NCI-H128 (cell line): ENCODE results near the gene FSTL5.
"Not testable (repeated sequence)": the region's sequence is repeated elsewhere in the genome, so short reads cannot be mapped to it uniquely, and the experiment has no call there.

ENCODE experiments used
- DNase-seq: peaks from one replicate; lab custom pipeline; 2025; ENCODE audit not compliant: unreplicated experiment; lab: John Stamatoyannopoulos, UW

Gene FSTL5

GRCh38 chr4:161856711-161857326 lies 307.0 kb downstream of the FSTL5 start:
- DNase-seq, result no peak

DNA sequence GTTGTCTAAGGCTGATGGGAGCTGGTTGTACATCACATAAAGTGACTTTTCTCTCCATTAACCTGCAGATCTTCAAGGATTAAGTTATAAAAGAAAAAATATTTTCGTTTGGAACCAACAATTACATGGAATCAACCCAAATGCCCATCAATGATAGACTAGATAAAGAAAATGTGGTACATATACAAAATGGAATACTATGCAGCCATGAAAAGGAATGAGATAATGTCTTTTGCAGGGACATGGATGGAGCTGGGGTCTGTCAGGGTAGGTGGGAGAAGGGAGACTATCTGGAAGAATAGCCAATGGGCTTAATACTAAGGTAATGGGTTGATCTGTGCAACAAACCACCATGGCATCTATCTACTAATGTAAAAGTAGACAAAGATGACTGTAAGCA lies 313.2 kb downstream of the FSTL5 start:
- DNase-seq, result no peak

DNA sequence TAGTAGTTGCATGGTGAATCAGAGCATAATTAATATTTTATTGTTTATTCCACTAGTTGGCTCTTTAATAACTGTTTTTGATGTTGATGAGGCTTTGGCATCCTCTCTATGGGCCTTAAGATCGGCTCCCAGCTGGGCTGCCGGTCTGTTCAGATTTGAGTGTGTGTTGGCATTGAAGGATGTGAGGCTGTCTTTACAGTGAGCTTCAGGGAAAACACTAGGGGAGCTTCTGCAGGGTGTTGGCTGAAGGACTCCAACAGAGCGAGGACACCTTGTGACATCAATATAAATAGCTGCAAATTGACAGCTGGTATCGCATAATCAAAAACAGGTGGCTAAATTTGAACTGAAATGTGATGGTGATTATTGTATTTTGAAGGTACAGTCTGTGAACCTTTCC lies 322.0 kb downstream of the FSTL5 start:
- no peak for DNase-seq

DNA sequence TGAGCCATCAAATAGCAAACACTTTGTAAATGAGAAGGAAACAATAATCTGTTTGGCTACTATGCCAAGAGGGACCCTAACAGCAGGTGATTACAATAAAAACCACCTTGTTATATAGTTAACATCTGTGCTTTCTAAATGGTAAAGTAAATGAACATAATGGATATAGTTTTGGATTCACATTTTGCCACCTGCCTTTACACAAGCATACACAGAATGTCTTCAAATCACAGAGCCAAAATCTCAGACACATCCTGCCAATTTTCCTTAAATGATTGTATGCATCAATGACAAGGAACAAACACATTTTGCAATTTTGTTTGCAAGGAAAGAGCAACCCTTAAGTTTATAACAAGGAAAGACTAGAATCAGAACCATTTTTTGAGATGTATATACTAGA lies 334.2 kb downstream of the FSTL5 start:
- DNase-seq, result no peak

GRCh38 chr4:161828061-161828460 lies 335.7 kb downstream of the FSTL5 start:
- DNase-seq, result no peak

GRCh38 chr4:161827013-161827412 lies 336.8 kb downstream of the FSTL5 start:
- DNase-seq, result no peak

DNA sequence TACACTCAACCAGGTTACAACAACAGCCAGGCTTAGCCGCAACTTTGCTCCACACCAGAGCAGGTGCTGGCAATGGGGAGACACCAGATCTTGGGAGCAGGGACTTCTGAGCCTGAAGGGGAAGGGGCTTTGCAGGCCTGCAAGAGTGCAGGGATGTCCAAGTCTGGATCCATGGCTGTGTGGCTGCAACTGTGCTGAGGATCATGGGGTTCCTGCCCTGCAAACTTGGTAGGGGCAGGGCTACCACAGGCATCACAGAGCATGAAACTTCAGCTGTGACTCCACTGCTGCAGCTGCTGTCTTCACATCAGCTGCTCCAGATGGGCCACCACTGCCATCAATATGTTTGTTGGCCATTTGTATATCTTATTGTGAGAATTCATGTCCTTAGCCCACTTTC lies 340.4 kb downstream of the FSTL5 start:
- DNase-seq, result no peak

DNA sequence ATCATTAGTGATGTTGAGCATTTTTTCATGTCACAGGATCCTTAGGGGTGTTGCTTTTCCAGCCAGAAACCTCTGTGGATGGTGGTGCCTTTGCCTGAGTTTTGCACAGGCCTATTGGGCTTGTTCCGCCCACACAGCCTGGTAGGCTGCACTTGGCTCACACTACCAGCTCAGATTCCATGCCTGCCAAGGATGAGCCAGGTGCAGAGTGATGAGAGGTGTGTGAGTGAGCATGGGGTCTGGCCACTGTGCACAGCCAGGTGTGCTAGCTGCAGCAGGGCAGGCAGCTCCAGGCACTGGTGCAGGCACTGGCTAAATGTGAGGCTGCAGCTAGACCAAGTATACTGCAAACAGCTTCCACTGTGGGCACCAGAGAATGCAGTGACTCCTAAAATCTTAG lies 341.6 kb downstream of the FSTL5 start:
- DNase-seq, result no peak

- DNase-seq, result no peak
Measured at GRCh38 chr4:161817914-161818313, 345.9 kb downstream of the FSTL5 start.

DNA sequence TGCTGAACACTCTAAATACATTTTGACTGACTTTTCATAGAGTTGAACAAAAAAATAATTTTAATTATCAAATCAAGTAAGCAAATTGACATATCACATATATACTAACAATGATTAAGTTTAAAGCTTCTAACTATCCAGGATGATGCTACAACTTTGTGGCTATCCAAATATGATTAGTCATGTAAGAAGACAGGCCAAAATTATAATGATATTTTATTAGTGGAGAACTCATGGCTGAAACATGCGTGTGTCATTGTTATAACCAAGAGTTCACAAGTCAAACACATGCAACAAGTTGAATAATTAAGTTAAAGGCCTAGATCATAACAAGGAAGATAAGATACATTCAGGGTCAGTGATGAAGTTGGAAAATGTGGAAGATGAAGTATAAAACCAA lies 346.8 kb downstream of the FSTL5 start:
- DNase-seq, result no peak

DNA sequence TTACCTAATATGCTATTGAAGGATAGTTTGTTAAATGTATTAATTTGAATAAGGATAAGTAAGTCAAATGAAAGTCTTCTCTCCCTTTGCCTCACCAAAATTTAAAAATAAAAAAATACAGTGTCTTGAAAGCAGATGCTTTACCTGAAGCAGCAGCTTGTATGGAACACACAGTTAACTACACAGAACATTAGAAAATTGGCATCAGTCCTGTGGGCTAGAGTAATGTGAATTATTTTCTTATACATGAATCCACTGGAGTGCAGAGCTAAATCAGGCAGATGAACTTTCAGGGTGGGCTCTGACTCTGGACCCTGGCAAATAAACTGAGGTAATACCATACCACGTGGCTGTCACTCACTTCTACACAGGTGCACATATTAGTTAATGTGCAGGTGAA lies 348.0 kb downstream of the FSTL5 start:
- no peak for DNase-seq

DNA sequence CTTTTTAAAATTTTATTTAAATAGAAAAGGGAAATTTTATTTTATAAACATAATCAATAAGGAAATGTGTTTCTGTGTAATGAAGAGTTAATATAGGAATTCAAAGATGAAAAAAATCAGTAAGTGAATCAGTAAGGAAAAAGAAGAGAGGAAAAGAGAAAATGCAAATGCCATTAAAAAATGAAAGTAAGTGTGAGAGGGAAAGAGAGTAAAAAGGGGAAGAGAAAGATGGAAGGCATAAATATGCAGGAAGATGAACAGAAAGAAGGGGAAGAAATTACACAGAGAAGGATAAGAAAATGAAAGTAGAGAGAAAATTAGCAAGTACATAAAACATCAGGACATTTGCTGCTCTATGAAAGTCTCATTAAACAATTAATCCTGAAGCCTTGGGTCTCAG lies 349.9 kb downstream of the FSTL5 start:
- no peak for DNase-seq

DNA sequence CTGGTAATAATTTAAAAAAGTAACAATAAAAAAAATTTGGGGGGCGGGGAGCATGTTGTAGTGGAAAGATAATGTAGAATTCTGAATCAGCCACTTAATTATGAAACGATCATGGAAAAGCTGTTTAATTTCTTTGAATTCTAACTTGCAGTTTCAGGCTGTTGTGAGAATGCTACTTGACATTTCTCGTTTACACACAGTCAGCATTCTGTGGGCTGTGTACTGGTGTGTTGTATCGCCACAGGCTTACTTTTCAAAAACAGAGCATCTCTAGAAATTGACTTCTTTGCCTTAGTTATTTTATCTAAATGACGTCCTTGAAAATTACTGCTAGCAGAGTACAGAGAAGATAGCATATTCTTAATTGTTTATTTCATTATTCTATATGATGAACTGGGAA lies 350.4 kb downstream of the FSTL5 start:
- DNase-seq, result no peak

GRCh38 chr4:161803171-161803570 lies 360.6 kb downstream of the FSTL5 start:
- DNase-seq, result no peak

- DNase-seq, result no peak
Measured at GRCh38 chr4:161799710-161800109, 364.1 kb downstream of the FSTL5 start.

DNA sequence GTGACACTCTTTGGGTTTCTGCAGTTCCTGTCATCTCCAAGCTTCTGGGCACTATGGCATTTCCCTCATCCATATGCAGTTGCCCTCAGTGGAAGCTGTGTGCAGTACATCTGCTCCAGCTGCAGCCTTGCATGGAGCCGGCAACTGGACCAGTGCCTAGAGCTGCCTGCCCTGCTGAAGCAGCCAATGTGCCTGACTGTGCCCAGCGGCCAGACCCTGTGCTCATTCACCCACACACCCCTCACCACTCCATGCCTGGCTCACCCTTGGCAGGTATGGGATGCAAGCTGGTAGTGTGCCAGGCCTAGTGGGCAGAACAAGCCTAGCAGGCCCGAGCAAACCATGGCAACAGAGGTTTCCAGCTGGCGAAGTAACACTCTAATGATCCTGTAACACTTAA lies 370.8 kb downstream of the FSTL5 start:
- no peak for DNase-seq

- no peak for DNase-seq
Measured at GRCh38 chr4:161791796-161792556, 371.8 kb downstream of the FSTL5 start.

DNA sequence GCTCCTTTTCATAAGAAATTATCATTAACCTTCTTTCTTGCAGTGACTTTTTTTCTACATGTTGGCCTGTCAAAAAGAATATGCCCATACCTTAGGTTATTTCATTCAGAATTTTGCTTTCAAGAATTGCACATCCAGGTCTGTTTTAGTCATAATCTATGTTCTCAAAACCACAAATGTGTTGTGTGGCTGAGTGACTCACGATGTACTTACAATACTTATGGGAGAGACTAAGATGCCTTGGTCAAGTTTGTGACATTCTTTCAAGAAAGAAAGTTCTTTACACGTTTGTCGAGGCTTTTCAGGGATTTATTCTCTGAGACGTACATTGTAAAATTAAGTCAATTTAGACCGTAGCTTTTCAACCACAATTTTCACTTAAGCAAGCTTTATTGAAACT lies 396.7 kb downstream of the FSTL5 start:
- DNase-seq, result no peak

GRCh38 chr4:161762796-161763195 lies 401.0 kb downstream of the FSTL5 start:
- DNase-seq, result no peak

DNA sequence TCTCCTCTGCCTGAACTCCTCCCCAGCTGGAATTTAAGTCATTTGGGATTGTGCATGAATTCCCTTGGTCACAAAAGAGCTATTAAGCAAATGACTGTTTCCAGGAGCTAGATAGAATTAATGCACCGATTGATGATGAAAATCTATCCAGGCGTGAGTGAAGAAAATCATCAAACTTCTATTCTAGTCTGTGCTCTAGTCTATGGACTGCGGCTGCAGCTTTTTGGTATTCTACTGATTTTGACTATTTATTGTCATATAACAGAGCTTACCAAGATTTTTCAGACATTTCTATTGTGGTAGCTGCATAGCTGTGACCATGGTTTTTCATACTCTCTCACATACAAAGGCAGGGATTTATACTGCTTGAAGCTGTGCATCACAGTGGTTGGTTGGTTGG lies 403.8 kb downstream of the FSTL5 start:
- DNase-seq, result no peak

- DNase-seq, result not testable (repeated sequence)
Measured at GRCh38 chr4:161758412-161758811, 405.4 kb downstream of the FSTL5 start.

DNA sequence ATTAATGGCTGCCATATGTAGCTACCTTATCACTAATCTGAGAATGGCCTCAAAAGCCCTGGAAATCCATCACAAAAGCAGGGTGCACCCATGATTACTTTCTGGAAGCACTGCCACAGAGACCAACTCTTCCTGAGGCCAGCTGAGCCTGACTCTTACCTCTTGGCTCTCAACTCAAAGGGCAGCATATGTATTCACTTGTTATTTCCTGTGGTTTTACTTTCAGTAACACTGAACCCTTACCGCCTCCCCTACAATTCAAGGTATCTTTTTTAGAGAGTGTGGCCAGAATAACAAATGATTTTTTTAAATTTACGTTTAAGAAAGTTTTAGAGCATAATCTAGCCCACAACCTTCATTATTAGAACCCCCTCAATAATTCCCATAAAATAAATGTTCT lies 434.9 kb downstream of the FSTL5 start:
- DNase-seq, result no peak

- DNase-seq, result no peak
Measured at GRCh38 chr4:161721947-161722346, 441.9 kb downstream of the FSTL5 start.
